Measurements from ENCODE around the gene KIF23.

KIF23 gene

DNA sequence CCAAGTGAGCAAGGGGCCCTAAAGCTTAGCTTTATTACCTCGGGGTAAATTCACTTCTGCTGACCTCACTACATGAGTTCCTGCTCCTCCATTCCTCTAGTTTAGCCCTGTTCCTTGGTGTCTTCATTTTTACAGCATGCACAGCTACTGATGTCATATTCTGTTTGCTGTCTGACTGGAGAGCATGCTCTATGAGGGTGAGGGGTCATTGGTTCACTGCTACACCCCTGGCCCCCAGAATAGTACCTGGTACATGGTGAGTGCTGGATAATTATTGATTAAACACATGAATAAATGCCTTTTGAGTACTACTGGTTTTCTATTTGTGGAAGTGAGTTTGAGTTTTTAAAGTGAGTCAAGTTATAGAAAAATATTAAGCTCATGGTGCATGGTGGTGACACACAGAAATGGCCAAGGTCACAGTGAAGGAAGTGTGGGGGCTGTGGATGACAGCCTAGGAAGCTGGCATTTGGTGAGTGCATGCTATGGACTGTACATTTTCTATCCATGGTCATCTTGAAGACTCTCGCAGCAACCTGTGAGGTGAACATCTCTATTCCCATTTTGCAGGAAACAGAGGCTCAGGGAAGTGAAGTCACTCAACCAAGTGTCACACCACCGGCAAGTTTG, 72.4 kb downstream of the KIF23 start:
- H3K27ac ChIP-seq (ENCODE audit: low read depth, low read length): no peak overlapping the region
- H3K27me3 ChIP-seq (ENCODE audit: low read length): no peaks in the 10 kb centered on the region
- H2AFZ ChIP-seq (ENCODE audit: low read depth, low read length, severe bottlenecking): no peak overlapping the region
- no peaks in the 10 kb centered on the region for H3F3A ChIP-seq (ENCODE audit: insufficient read depth)
- H3K4me3 ChIP-seq (ENCODE audit: insufficient read depth, low read length, poor library complexity, severe bottlenecking): no peak overlapping the region
- no peaks in the 10 kb centered on the region for H3K36me3 ChIP-seq (ENCODE audit: low read length)
- H4K20me1 ChIP-seq (ENCODE audit: low read depth, low read length): no peaks in the 10 kb centered on the region
- H3K9ac ChIP-seq (ENCODE audit: low read length): no peak overlapping the region
- no peaks in the 10 kb centered on the region for H3K79me2 ChIP-seq (ENCODE audit: insufficient read depth, low read length)
- no peaks in the 10 kb centered on the region for H3K9me3 ChIP-seq (ENCODE audit: insufficient read depth, low read length)
- H3K9me2 ChIP-seq (replicated peaks; ENCODE audit: insufficient read depth, low read length): no peaks in the 10 kb centered on the region
- no peak overlapping the region for H3K4me2 ChIP-seq (ENCODE audit: low read depth, low read length, poor library complexity, severe bottlenecking)
- TF ChIP-seq, protein P1, sequence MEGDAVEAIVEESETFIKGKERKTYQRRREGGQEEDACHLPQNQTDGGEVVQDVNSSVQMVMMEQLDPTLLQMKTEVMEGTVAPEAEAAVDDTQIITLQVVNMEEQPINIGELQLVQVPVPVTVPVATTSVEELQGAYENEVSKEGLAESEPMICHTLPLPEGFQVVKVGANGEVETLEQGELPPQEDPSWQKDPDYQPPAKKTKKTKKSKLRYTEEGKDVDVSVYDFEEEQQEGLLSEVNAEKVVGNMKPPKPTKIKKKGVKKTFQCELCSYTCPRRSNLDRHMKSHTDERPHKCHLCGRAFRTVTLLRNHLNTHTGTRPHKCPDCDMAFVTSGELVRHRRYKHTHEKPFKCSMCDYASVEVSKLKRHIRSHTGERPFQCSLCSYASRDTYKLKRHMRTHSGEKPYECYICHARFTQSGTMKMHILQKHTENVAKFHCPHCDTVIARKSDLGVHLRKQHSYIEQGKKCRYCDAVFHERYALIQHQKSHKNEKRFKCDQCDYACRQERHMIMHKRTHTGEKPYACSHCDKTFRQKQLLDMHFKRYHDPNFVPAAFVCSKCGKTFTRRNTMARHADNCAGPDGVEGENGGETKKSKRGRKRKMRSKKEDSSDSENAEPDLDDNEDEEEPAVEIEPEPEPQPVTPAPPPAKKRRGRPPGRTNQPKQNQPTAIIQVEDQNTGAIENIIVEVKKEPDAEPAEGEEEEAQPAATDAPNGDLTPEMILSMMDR (IDR thresholded peaks at IDR 0.05; ENCODE audit: insufficient read depth, low read length, poor library complexity, severe bottlenecking): no peak
- TF ChIP-seq EZH2phosphoT487 (conservative IDR thresholded peaks at IDR 0.05; ENCODE audit: low read length): no peak

- no peak overlapping the region for H3K4me3 ChIP-seq (ENCODE audit: insufficient read depth, low read length, poor library complexity, severe bottlenecking)
Measured at GRCh38 chr15:69489073-69489571, 75.0 kb downstream of the KIF23 start.

DNA sequence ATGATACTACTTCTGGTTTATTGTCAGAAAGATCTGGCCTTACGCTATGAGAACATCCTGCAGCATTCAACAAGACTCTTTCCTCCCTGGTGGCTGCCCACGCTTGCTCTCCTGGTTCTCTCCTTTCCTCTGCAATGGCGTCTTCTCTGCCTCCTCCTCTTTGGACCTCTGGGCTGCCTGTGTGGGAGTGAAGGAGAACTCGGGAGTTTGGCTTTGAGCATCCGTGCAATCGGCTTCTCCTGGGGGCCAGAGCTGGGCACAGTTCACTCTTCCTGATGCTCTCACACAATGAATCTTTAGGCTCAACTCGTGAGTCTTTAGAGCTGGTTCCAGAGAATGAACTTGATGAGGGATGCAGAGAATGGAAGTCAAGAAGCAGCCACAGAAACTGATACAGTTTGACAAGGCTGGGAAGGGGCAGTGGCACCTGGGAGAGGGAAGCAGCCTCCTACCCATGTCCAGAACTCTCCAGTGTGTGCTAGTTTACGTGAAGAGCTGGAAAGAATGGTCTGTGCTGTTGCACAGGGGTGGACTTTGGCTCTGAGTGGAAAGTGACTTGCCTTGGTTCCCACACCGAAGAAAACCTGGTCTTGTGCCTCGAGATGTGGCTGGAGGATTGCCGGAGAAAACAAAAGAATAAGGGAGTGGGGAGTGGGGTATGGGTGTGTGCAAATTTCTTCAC, 76.3 kb downstream of the KIF23 start:
- no peaks in the 10 kb centered on the region for H3K36me3 ChIP-seq (ENCODE audit: low read length)
- no peaks in the 10 kb centered on the region for H3F3A ChIP-seq (ENCODE audit: insufficient read depth)
- no peak overlapping the region for H3K4me2 ChIP-seq (ENCODE audit: low read depth, low read length, poor library complexity, severe bottlenecking)
- H3K4me3 ChIP-seq (ENCODE audit: insufficient read depth, low read length, poor library complexity, severe bottlenecking): no peak overlapping the region
- no peaks in the 10 kb centered on the region for H3K27me3 ChIP-seq (ENCODE audit: low read length)
- no peaks in the 10 kb centered on the region for H3K9me3 ChIP-seq (ENCODE audit: insufficient read depth, low read length)
- H3K9ac ChIP-seq (ENCODE audit: low read length): no peak overlapping the region
- H3K79me2 ChIP-seq (ENCODE audit: insufficient read depth, low read length): no peaks in the 10 kb centered on the region
- no peaks in the 10 kb centered on the region for H4K20me1 ChIP-seq (ENCODE audit: low read depth, low read length)
- no peaks in the 10 kb centered on the region for H3K9me2 ChIP-seq (replicated peaks; ENCODE audit: insufficient read depth, low read length)
- TF ChIP-seq EZH2phosphoT487 (conservative IDR thresholded peaks at IDR 0.05; ENCODE audit: low read length): no peak
- TF ChIP-seq, protein P1 (IDR thresholded peaks at IDR 0.05; ENCODE audit: insufficient read depth, low read length, poor library complexity, severe bottlenecking): no peak
- no peak overlapping the region for H2AFZ ChIP-seq (ENCODE audit: low read depth, low read length, severe bottlenecking)
- no peak overlapping the region for H3K27ac ChIP-seq (ENCODE audit: low read depth, low read length)

More at GRCh38 chr15:69489073-69489571, 75.0 kb downstream of the KIF23 start:
- TF ChIP-seq, protein P1 (IDR thresholded peaks at IDR 0.05; ENCODE audit: insufficient read depth, low read length, poor library complexity, severe bottlenecking): no peak
- no peak for TF ChIP-seq EZH2phosphoT487 (conservative IDR thresholded peaks at IDR 0.05; ENCODE audit: low read length)
- H3K4me2 ChIP-seq (ENCODE audit: low read depth, low read length, poor library complexity, severe bottlenecking): no peak overlapping the region
- no peaks in the 10 kb centered on the region for H3K36me3 ChIP-seq (ENCODE audit: low read length)
- H3K27me3 ChIP-seq (ENCODE audit: low read length): no peaks in the 10 kb centered on the region
- H3F3A ChIP-seq (ENCODE audit: insufficient read depth): no peaks in the 10 kb centered on the region
- H2AFZ ChIP-seq (ENCODE audit: low read depth, low read length, severe bottlenecking): no peak overlapping the region
- no peaks in the 10 kb centered on the region for H3K9me3 ChIP-seq (ENCODE audit: insufficient read depth, low read length)
- no peak overlapping the region for H3K27ac ChIP-seq (ENCODE audit: low read depth, low read length)
- no peak overlapping the region for H3K9ac ChIP-seq (ENCODE audit: low read length)
- no peaks in the 10 kb centered on the region for H3K9me2 ChIP-seq (replicated peaks; ENCODE audit: insufficient read depth, low read length)
- no peaks in the 10 kb centered on the region for H4K20me1 ChIP-seq (ENCODE audit: low read depth, low read length)
- H3K79me2 ChIP-seq (ENCODE audit: insufficient read depth, low read length): no peaks in the 10 kb centered on the region

All from SU-DHL-6 (cell line).